Neuron (in vitro differentiated cells): Measurements from ENCODE around the gene DAB1.

Source experiments
- H2AFZ ChIP-seq: one replicate; pipeline ENCODE4 v1.6.1; 2013; ENCODE audit warnings: low read depth, mild to moderate bottlenecking, inconsistent platforms, low read length, moderate library complexity
- H3K27me3 ChIP-seq: one replicate; pipeline ENCODE4 v1.6.1; 2013; ENCODE audit warnings: low read length; ENCODE audit not compliant: insufficient read depth
- H3K36me3 ChIP-seq: one replicate; pipeline ENCODE4 v1.6.1; 2013; ENCODE audit warnings: low read length; ENCODE audit not compliant: insufficient read depth
- H3K4me1 ChIP-seq: one replicate; pipeline ENCODE4 v1.6.1; 2013; ENCODE audit warnings: low read length; ENCODE audit not compliant: insufficient read depth
- H3K4me3 ChIP-seq: 2 replicates; pipeline ENCODE4 v1.5.1; 2013; ENCODE audit warnings: mild to moderate bottlenecking, low read length, moderate library complexity
- H3K9me3 ChIP-seq: one replicate; pipeline ENCODE4 v1.6.1; 2013; ENCODE audit warnings: low read length

The DAB1 gene

GRCh38 chr1:57341721-57342120 lies 82.1 kb downstream of the DAB1 start:
- Histone ChIP-seq H3K27me3 (no peaks in the 10 kb centered on the region), H3K36me3 (peaks cover 3% of the 10 kb centered on the region), H3K4me3 (no peak overlapping the region), H2AFZ (no peak overlapping the region), H3K9me3 (no peaks in the 10 kb centered on the region), H3K4me1 (no peaks in the 10 kb centered on the region)

- Histone ChIP-seq H3K27me3 (no peaks in the 10 kb centered on the region), H3K4me1 (no peaks in the 10 kb centered on the region), H3K4me3 (no peak overlapping the region), H2AFZ (no peak overlapping the region), H3K9me3 (no peaks in the 10 kb centered on the region), H3K36me3 (peaks cover 3% of the 10 kb centered on the region)
These were observed 83.4 kb downstream of the DAB1 start for GRCh38 chr1:57340334-57341070.

GRCh38 chr1:57337623-57338022 lies 86.2 kb downstream of the DAB1 start:
- Histone ChIP-seq H3K4me3 (no peak overlapping the region), H3K27me3 (no peaks in the 10 kb centered on the region), H3K9me3 (no peaks in the 10 kb centered on the region), H3K36me3 (peaks cover 3% of the 10 kb centered on the region), H3K4me1 (no peaks in the 10 kb centered on the region), H2AFZ (no peak overlapping the region)

GRCh38 chr1:57336793-57337192 lies 87.1 kb downstream of the DAB1 start:
- Histone ChIP-seq H3K27me3 (no peaks in the 10 kb centered on the region), H3K9me3 (no peaks in the 10 kb centered on the region), H3K4me1 (no peaks in the 10 kb centered on the region), H3K4me3 (no peak overlapping the region), H3K36me3 (peaks cover 2% of the 10 kb centered on the region), H2AFZ (no peak overlapping the region)

GRCh38 chr1:57331620-57332019 lies 92.2 kb downstream of the DAB1 start:
- Histone ChIP-seq H3K4me1 (no peaks in the 10 kb centered on the region), H2AFZ (no peak overlapping the region), H3K4me3 (no peak overlapping the region), H3K9me3 (no peaks in the 10 kb centered on the region), H3K36me3 (no peaks in the 10 kb centered on the region), H3K27me3 (no peaks in the 10 kb centered on the region)

GRCh38 chr1:57329937-57330336 lies 93.9 kb downstream of the DAB1 start:
- Histone ChIP-seq H3K4me3 (no peak overlapping the region), H2AFZ (no peak overlapping the region), H3K4me1 (no peaks in the 10 kb centered on the region), H3K36me3 (no peaks in the 10 kb centered on the region), H3K9me3 (no peaks in the 10 kb centered on the region), H3K27me3 (no peaks in the 10 kb centered on the region)

- no peaks in the 10 kb centered on the region for H3K4me1 ChIP-seq
- no peak overlapping the region for H2AFZ ChIP-seq
- H3K27me3 ChIP-seq, result no peaks in the 10 kb centered on the region
- no peak overlapping the region for H3K4me3 ChIP-seq
- no peaks in the 10 kb centered on the region for H3K9me3 ChIP-seq
- no peaks in the 10 kb centered on the region for H3K36me3 ChIP-seq
These were observed 94.8 kb downstream of the DAB1 start for GRCh38 chr1:57329001-57329527.

GRCh38 chr1:57327946-57328345 lies 95.9 kb downstream of the DAB1 start:
- no peaks in the 10 kb centered on the region for H3K4me1 ChIP-seq
- no peaks in the 10 kb centered on the region for H3K9me3 ChIP-seq
- H3K36me3 ChIP-seq, result no peaks in the 10 kb centered on the region
- H3K4me3 ChIP-seq, result no peak overlapping the region
- no peaks in the 10 kb centered on the region for H3K27me3 ChIP-seq
- H2AFZ ChIP-seq, result no peak overlapping the region

- H3K9me3 ChIP-seq, result no peaks in the 10 kb centered on the region
- H3K27me3 ChIP-seq, result no peaks in the 10 kb centered on the region
- H3K4me3 ChIP-seq, result no peak overlapping the region
- H3K36me3 ChIP-seq, result no peaks in the 10 kb centered on the region
- H3K4me1 ChIP-seq, result no peaks in the 10 kb centered on the region
- no peak overlapping the region for H2AFZ ChIP-seq
These were observed 96.5 kb downstream of the DAB1 start for GRCh38 chr1:57327336-57327735.

GRCh38 chr1:57325536-57325935 lies 98.3 kb downstream of the DAB1 start:
- Histone ChIP-seq H3K36me3 (no peaks in the 10 kb centered on the region), H3K4me3 (no peak overlapping the region), H3K4me1 (no peaks in the 10 kb centered on the region), H3K9me3 (no peaks in the 10 kb centered on the region), H3K27me3 (no peaks in the 10 kb centered on the region), H2AFZ (no peak overlapping the region)

- no peaks in the 10 kb centered on the region for H3K4me1 ChIP-seq
- H3K36me3 ChIP-seq, result no peaks in the 10 kb centered on the region
- no peak overlapping the region for H3K4me3 ChIP-seq
- no peaks in the 10 kb centered on the region for H3K9me3 ChIP-seq
- no peak overlapping the region for H2AFZ ChIP-seq
- no peaks in the 10 kb centered on the region for H3K27me3 ChIP-seq
These were observed 98.7 kb downstream of the DAB1 start for GRCh38 chr1:57325117-57325516.

- H3K27me3 ChIP-seq, result no peaks in the 10 kb centered on the region
- H3K36me3 ChIP-seq, result no peaks in the 10 kb centered on the region
- no peaks in the 10 kb centered on the region for H3K9me3 ChIP-seq
- H3K4me1 ChIP-seq, result no peaks in the 10 kb centered on the region
- no peak overlapping the region for H2AFZ ChIP-seq
- H3K4me3 ChIP-seq, result no peak overlapping the region
These were observed 99.5 kb downstream of the DAB1 start for GRCh38 chr1:57324388-57324787.

- Histone ChIP-seq H3K36me3 (no peaks in the 10 kb centered on the region), H3K4me3 (no peak overlapping the region), H2AFZ (no peak overlapping the region), H3K9me3 (no peaks in the 10 kb centered on the region), H3K4me1 (no peaks in the 10 kb centered on the region), H3K27me3 (no peaks in the 10 kb centered on the region)
These were observed 102.1 kb downstream of the DAB1 start for GRCh38 chr1:57321776-57322175.

GRCh38 chr1:57319791-57320190 lies 104.1 kb downstream of the DAB1 start:
- no peaks in the 10 kb centered on the region for H3K4me1 ChIP-seq
- no peaks in the 10 kb centered on the region for H3K27me3 ChIP-seq
- H2AFZ ChIP-seq, result no peak overlapping the region
- H3K36me3 ChIP-seq, result no peaks in the 10 kb centered on the region
- no peak overlapping the region for H3K4me3 ChIP-seq
- H3K9me3 ChIP-seq, result no peaks in the 10 kb centered on the region
